Activated CD8-positive, alpha-beta memory T cell treated with anti-CD3 and anti-CD28 coated beads for 24 hours (primary cell): ENCODE results near the gene DLGAP4.

ENCODE experiments used
- DNase-seq: peaks from one replicate; pipeline ENCODE4 v3.0.0-alpha.2; 2020

The DLGAP4 gene

GRCh38 chr20:36305602-36306551 is at the start of gene DLGAP4:
TSS of gene DLGAP4 (plus strand) at chr20:36306339. CDS start at chr20:36431718, 125,379 bp downstream.
- peak; percentile 60 for DNase-seq

GRCh38 chr20:36259177-36260061 is 46.7 kb upstream of the DLGAP4 start:
- DNase-seq: no peak

GRCh38 chr20:36260316-36260715 is 45.8 kb upstream of the DLGAP4 start:
- DNase-seq: no peak

GRCh38 chr20:36261389-36262105 is 44.6 kb upstream of the DLGAP4 start:
- no peak for DNase-seq

- no peak for DNase-seq
Observed at GRCh38 chr20:36262440-36262839, 43.7 kb upstream of the DLGAP4 start.

GRCh38 chr20:36264426-36265246 is 41.5 kb upstream of the DLGAP4 start:
- DNase-seq: no peak

GRCh38 chr20:36266189-36266588 is 40.0 kb upstream of the DLGAP4 start:
- no peak for DNase-seq

- peak; percentile 45 for DNase-seq
Observed at GRCh38 chr20:36267605-36268381, 38.3 kb upstream of the DLGAP4 start.

GRCh38 chr20:36268440-36269342 is 37.4 kb upstream of the DLGAP4 start:
- DNase-seq: no peak

- no peak for DNase-seq
Observed at GRCh38 chr20:36269507-36269906, 36.6 kb upstream of the DLGAP4 start.

GRCh38 chr20:36270744-36271638 is 35.1 kb upstream of the DLGAP4 start:
- no peak for DNase-seq

- no peak for DNase-seq
Observed at GRCh38 chr20:36271639-36272546, 34.2 kb upstream of the DLGAP4 start.

GRCh38 chr20:36272547-36273220 is 33.5 kb upstream of the DLGAP4 start:
- no peak for DNase-seq

GRCh38 chr20:36273414-36274180 is 32.5 kb upstream of the DLGAP4 start:
- peak; percentile 52 for DNase-seq

GRCh38 chr20:36274181-36274841 is 31.8 kb upstream of the DLGAP4 start:
- no peak for DNase-seq

GRCh38 chr20:36275011-36275410 is 31.1 kb upstream of the DLGAP4 start:
- no peak for DNase-seq
